HG03469 (cell line): ENCODE data around the gene DDX4.
"Not testable (repeated sequence)": the region's sequence is repeated elsewhere in the genome, so short reads cannot be mapped to it uniquely, and the experiment has no call there.

Source experiments
- ATAC-seq: cut with Tn5 transposase; IDR thresholded peaks from one replicate; pipeline ENCODE4 v1.9.1; 2021; ENCODE audit warnings: mild to moderate bottlenecking, moderate library complexity, moderate number of reproducible peaks; ENCODE audit not compliant: unreplicated experiment

Gene DDX4

DNA sequence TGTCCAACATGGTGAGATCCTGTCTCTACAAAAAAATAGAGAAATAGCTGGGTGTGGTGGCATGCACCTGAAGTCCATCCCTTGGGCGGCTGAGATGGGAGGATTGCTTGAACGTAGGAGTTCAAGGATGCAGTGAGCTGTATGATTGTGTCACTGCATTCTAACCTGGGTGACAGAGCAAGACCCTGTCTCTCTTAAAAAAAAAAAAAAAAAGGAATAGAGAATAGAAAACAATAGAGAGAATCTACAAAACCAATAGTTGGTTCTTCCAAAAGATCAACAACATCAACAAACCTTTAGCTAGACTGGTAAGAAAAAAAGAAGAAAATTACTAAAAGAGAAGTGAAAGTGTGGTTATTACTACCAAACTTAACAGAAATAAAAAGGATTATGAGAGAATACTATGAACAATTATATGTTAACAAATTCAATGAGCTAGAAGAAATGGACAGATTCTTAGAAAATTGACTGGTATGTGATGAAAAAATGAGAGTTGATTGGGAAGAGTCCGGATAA lies 17.6 kb upstream of the DDX4 start:
- ATAC-seq: no peak

DNA sequence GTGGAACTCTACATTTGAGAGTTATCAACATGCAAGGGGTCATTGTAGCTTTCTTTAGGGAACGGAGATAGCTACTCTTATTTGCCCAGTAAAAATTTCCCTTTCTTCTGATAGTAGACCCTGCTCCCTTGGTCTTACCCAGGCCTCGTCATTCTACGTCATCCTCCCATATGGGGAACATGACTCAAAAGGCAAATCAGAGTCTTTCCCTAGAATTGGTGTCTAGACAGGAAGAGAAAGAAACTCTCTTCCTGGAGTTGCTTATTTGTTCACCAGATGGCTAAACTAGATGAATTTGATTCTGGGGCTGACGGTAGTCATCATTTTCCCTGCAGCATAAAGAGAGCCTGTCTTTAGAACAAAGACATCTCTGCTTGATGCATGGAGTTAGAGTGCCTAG lies 13.6 kb upstream of the DDX4 start:
- no peak for ATAC-seq

DNA sequence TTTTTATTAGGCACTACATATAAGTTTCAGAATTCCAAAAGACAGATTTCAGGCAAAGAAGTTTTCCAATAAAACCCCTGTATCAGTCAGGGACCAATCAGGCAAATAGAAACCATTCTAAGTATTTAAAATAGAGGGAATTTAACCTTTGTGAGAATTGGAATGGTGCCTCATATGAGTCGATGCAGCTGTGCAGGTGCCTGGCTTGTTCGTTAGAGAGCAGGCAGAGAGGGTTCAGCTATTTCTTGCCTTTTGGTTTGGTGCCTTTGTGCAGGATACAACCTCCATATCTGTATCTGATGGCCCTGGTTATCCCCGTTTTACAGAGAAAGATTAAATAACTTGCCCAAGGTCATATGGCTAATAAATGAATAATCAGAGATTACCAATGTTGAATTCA lies 6.0 kb upstream of the DDX4 start:
- no peak for ATAC-seq

DNA sequence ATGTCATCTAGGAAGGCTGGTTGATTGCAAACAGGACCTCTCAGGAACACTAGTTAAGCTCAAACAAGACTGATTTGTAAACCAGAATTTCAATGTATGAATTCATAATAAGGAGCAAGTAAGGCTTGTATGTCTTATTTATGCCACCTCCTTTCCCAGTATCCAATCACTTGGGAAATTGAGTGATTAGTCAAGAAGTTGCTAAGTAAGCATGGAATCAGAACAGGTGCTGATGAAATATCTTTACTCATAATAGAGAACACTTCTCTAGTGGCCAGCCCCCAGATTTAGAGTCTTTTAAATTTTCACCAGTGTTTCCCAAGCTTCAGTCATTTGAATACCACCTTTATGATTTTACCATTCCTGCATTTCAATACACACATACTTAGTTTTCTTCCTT lies 5.3 kb upstream of the DDX4 start:
- ATAC-seq: no peak

DNA sequence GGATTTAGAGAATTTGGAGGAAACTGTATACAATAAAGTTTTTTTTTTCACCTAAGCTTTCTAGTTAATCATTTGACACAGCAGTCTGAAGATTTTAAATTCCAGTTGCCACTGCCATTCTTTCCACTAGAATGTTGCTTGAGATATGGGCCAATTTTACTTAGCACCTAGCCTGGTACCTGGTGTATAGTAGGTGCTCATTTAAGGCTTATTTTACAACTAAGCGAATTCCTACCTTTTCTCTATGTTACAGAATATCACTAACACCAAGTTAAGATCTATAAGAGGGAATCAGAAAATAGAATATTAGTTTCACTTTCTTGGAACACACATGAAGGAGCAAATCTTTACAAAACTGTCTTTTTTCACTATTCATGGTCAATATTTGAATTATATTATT lies 3.2 kb upstream of the DDX4 start:
- no peak for ATAC-seq

DNA sequence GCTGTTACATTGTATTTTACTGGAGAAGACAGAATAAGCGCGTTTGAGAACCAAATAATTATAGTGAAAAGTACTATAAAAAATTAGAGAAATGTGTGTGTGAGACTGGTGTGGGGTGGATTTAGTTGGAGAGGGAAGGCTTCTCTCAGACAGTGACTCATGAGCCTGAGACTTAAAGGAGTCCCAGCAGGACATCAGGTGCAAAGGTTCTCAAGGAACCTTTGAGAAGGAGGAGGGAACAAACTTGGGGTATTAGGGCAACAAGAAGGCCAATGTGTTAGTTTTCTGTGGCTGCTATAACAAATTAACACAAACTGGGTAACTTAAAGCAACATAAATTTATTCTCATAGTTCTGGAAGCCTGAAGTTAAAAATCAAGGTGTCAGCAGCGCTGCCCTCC lies 4.9 kb downstream of the DDX4 start:
- ATAC-seq: no peak

DNA sequence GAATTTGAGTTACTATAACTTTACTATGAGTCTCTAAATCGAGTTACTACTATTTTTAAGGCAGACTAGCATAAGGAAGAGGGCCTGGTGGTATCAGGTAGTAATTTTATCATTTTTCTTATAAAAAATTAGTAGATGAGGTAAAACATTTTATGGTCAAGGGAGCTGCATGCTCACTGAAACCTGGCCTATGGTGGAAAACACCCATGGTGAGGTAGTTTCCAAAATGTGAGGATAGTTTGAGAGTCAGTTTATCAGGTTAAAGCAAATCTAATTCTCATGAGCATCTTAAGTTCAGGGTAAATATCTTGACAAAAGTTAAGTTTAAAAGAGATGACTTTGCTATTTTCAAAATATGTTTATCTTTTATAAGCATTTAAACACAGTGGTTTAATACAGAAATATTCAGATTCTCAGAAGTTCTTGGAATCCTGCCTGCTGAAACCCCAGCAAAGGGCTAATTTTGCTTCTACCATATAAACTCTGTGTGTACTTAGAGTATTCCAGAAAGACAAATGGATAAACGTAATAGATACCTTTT lies 10.0 kb downstream of the DDX4 start:
- no peak for ATAC-seq

DNA sequence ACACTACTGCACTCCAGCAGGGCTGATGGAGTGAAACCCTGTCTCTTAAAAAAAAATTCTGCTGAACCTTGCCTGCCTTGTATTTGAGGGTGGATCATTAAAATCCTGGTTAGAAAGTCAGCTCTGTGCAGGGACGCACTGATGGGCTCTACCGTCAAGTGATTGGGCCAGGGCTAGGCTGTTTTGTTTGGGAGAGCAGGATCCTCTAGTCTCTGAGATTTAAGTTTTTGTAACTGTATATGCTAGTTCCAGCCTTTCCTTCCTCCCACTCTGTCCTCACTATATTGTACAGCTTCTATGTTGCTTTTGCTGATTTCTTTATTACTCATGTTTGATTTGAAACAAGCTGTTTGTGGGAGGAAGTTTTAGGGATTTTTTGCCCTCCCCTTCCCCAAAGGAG lies 11.5 kb downstream of the DDX4 start:
- ATAC-seq: no peak

DNA sequence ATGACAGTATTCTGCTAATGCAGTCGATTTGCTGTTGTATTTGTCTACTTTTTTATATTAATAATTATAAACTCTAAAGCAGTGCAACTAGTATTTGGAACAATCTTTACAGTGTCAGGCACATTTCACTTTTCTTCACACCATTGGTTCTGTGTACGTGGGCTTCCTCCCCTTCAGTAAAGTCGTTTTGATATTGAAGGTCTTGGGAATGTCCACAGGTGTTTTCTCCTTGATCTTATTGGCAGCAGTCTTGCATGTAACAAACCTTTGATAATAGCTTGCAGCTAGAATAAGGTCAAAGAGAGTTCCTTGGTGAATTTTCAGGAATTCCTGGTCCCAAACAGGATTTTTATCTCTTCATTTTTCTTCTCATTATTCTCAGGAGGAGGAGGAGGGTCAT lies 12.2 kb downstream of the DDX4 start:
- no peak for ATAC-seq

DNA sequence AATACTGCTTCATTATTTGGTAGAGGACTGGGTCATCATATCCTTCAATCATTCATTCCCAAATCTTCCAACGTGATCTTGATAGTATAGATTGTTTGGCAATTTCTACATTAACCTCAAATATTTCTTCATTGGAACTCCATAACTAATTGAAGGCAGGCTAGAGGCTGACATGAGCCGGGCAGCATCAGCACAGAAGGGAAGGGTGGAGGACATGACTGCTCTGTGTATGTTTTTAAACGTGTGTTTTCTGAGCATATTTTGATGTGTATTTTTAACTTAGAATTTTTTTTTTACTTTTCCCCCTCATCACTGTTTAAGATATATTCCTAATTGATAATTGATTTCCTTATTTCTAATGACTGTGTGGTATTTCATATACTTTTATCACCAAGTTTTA lies 12.6 kb downstream of the DDX4 start:
- no peak for ATAC-seq

DNA sequence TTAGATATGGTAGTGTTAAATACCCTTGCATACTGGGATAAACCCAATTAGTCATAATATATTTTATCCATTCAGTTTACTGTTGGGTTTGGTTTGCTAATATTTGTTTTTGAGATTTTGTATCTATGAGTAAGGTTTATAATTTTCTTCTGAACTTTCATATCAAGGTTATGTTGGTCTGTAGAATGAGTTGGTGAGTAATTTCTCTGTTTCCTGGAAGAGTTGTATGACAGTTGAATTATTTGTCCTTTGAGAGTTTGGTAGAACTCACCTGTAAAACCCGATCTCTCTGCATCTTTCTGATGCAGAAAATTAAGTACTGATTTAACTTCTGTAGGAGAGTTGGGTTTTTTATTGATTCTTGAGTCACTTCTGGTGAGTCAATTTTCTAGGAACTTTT lies 20.4 kb downstream of the DDX4 start:
- no peak for ATAC-seq

DNA sequence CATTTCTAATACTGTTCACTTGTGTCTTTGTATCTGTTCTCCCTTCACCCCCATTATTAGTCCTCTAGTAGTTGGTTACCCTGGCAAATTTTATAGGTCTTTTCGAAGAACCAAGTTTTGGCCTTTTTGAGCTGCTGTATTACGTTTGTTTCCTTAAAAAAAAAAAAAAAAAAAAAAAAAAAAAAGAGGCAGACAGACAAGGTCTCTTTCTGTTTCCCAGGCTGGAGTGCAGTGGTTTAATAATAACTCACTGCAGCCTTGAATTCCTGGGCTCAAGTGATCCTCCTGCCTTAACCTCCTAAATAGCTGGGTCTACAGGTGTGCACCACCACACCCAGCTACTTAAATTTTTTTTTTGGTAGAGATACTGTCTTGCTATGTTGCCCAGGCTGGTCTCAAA lies 20.9 kb downstream of the DDX4 start:
- no peak for ATAC-seq

DNA sequence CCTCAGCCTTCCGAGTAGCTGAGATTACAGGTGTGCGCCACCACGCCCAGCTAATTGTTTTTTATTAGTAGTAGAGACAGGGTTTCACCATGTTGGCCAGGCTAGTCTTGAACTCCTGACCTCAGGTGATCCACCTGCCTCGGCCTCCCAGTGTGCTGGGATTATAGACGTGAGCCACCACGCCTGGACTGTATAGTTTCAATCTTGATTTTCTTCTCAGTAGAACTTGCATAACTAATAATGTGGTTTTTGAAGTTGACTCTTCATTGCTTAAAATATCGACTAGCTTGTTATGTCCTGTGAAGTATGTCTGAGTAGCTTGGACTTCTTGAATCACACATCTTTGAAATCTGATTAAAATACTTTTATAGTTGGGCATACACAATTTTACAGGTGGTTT lies 23.9 kb downstream of the DDX4 start:
- ATAC-seq: not testable (repeated sequence)

DNA sequence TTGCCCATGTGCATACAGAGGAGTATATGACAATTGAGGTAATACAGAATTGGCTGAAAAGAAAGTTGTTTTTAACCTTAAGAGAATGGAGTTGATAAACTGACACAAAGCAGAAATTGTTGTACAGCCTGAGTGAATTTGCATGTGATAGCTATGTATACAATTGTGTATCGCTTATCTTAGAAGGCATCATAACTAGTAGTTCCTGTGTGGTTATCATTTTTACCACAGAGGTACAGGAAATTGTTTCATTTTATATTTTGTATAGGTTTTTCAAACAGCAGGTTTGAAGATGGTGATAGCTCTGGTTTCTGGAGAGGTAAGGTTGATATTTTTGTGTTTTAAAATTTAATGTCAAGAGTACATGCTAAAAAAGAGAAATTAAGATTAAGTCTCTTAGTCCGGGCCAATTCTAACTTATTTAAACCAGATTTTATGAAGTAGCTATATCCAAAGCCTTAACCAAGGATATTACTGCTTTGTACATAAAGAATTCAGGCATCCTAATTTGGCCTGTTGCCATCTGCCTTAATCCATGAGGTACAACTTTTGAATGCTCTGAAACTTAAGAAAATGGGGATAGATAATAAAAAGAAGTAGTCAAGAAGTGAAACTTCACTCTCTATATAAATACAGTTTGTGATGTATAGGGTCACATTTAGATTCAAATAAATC lies 26.0 kb downstream of the DDX4 start:
- ATAC-seq: no peak

DNA sequence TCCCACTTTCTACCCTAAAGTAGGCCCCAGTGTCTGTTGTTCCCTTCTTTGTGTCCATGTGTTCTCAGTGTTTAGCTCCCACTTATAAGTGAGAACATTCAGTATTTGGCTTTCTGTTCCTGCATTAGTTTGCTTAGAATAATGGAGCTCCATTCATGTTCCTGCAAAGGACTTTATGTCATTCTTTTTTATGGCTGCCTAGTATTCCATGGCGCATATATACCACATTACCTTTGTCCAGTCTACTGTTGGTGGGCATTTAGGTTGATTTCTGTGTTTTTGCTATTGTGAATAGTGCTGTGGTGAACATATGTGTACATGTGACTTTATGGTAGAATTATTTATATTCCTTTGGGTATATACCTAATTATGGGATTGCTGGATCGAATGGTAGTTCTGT lies 30.4 kb downstream of the DDX4 start:
- no peak for ATAC-seq

DNA sequence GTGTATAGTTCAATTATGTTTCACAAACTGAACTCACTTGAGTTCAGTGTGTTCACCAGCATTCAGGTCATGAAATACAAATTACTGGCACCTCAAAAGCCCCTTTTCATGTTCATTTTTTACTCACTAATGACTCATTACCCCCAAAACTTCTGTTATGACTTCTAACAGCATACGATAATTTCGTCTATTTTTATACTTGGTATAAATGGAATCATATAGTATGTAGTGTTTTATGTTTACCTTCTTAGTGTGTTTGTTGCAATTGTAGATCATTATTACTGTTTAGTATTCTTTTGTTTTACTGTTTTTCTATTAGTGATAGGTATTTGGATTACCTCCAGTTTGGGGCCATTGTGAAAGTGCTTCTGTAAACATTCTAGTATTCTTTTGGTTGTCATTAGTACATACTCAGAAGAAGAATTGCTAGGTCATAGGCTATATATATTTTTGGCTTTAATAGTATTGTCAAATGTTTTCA lies 33.4 kb downstream of the DDX4 start:
- no peak for ATAC-seq

DNA sequence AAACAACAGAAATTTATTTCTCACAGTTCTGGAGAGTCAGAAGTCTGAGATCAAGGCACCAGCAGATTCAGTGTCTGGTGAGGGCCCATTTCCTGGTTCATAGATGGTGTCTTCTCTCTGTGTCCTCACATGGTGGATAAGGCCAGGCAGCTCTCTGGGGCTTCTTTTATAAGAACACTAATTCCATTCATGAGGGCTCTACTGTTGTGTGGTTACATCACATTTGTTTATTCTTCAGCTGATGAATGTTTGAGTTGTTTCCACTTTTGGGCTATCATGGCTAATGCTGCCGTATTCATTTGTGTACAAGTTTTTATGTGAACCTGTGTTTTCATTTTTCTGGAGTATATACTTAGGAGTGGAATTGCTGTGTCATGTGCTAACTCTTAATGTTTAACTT lies 35.2 kb downstream of the DDX4 start:
- ATAC-seq: no peak

DNA sequence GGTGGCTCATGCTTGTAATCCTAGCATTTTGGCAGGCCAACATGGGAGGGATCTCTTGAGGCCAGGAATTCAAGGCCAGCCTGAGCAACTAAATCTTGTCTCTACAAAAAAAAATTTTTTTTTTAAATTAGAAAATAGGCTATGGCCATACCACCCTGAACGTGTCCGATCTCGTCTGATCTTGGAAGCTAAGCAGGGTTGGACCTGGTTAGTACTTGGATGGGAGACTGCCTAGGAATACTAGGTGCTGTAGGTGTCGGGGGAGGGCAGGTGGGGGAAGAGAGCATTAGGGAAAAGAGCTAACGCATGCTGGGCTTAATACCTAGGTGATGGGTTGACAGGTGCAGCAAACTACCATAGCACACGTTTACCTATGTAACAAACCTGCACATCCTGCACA lies 39.5 kb downstream of the DDX4 start:
- no peak for ATAC-seq

DNA sequence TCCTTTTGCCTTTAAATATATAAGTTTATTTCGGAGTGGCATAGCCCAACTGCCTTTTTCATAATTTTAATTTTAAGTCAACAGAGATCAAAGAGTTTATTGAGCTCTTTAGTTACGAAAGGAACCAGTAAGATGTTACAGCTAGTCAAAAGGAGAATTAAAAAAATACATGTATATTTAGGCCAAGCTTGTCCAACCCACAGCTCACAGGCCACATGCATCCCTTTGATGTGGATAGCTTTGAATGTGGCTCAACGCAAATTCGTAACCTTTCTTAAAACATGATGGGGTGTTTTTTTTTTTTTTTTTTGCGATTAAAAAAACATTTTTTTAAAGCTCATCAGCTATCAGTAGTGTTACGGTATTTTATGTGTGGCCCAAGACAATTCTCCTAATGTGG lies 63.1 kb downstream of the DDX4 start:
- no peak for ATAC-seq

DNA sequence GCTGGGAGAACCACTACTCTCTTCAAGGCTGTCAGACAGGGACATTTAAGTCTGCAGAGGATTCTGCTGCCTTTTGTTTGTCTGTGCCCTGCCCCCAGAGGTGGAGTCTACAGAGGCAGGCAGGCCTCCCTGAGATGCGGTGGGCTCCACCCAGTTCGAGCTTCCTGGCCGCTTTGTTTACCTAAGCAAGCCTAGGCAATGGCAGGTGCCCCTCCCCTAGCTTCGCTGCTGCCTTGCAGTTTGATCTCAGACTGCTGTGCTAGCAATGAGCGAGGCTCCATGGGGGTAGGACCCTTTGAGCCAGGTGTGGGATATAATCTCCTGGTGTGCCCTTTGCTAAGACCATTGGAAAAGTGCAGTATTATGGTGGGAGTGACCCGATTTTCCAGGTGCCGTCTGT lies 71.0 kb downstream of the DDX4 start:
- ATAC-seq: not testable (repeated sequence)

DNA sequence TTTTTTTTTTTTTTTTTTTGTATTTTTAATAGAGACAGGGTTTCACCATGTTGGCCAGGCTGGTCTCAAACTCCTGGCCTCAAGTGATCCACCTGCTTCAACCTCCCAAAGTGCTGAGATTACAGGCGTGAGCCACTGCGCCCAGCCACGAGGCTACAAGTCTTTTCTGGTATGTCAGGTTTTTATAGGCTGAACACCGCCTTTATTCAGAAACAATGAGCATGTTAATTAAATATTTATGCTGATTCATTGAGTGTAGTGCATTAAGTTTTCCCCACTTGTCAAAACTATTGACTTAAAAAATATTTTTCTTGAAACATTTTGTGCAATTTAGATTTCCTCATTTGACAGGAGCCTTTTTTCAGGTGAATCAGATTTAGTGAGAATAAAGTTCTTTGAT lies 78.1 kb downstream of the DDX4 start:
- not testable (repeated sequence) for ATAC-seq

DNA sequence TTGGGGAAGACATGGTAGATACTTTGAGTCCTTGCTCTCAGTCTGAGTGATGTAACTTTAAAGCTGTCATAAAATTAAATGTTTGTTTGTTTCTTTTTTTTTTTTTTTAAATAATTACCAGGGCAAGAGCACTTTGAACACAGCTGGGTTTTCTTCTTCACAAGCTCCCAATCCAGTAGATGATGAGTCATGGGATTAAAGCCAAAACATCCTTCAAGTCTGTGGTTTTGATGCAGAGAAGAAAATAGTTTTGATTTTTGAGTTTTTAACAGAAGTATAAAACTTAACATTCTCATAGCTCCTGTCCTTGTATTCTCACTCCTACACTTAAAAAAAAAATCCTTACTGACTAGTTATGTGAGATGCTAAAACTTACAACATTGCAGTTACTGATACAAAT lies 78.5 kb downstream of the DDX4 start:
- ATAC-seq: no peak

DNA sequence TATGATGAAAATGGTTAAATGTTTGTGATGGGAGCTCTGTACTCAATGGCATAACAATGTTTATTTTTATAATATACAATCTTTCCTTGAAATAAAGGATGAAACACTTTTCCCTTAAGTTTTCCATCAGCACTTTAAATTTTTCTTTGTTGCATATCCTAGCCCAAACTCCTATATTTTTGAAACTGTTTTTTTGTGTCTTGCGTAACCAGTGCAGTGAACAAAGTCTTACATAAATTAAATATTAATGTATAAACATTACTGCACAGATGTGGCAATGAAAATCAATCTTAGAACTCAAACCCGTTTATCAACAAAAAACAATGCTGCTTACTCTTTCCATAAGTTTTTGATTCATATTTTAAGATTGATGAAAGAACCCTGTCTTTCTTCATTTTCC lies 79.2 kb downstream of the DDX4 start:
- ATAC-seq: no peak
